ENCODE results near the gene P2RX3. TPM values are rescaled to one million over a fixed set of nuclear protein-coding genes. Genes with fewer than 3 reads are reported as not detected.

The P2RX3 gene
- total RNA-seq, 1 donor from 2014 or later = 2.0 TPM

DNA sequence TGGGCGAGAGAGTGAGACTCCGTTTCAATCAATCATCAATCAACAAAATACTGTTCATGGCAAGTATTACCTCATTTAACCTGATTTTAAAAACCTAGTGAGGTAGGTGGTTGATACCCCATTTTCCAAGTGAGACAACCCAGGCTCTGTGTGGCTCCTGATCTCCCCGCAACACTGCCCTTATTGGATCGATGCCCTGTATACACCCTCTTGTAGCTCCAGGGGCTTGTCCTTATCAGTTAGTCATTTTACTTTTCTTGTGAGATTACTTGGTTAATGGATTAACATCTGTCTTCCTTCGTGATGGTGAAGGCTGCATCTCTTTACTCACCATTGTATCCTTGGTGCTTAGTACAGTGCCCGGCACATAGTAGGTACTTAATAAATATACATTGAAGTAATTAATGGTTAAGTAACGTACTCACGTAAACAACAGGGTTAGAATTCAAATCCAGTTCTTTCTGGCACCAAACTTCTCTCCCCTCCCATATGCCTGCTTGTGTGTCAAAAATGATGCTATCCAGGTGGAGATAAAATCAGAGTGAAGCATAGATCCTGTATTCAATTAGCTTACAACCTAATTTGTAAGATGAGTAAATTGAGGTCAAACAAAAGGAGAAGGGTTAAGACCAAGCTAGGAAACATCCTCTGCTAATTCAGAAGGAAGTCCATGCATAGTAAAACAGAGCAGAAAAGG is 54.1 kb downstream of the P2RX3 start:
- no peak for DNase-seq (ENCODE audit: low spot score in 2 of 2, unreplicated experiment in 2 of 2)
- no peak for TF ChIP-seq CTCF (IDR thresholded peaks at IDR 0.05; ENCODE audit: unreplicated experiment)
- Mint-ChIP-seq H3K36me3 (no peaks in the 10 kb centered on the region), H3K27me3 (ENCODE audit: low read depth) (peaks cover 64% of the 10 kb centered on the region), H3K4me1 (no peaks in the 10 kb centered on the region), H3K27ac (no peak overlapping the region), H3K9me3 (no peaks in the 10 kb centered on the region), H3K4me3 (no peak overlapping the region)

DNA sequence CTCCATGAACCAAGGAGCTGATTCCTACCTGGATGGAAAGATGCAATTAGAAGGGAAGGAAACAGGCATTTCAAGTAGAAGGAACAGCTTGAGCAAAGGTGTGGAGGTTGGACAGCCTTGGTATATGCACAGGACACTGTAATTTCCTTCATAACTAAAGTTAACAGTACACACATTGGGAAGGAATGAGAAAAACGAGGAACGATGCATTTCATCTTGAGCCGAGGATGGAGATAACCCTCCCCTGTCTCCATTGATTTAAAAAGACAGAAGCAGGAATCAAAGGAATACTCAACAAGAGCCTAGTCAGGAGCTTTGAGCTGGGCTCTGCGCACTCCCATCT is 54.6 kb downstream of the P2RX3 start:
- Mint-ChIP-seq H3K27me3 (ENCODE audit: low read depth) (peaks cover 60% of the 10 kb centered on the region), H3K27ac (no peak overlapping the region), H3K9me3 (no peaks in the 10 kb centered on the region), H3K4me1 (no peaks in the 10 kb centered on the region), H3K4me3 (no peak overlapping the region), H3K36me3 (no peaks in the 10 kb centered on the region)
- no peak for TF ChIP-seq CTCF (IDR thresholded peaks at IDR 0.05; ENCODE audit: unreplicated experiment)
- no peak for DNase-seq (ENCODE audit: low spot score in 2 of 2, unreplicated experiment in 2 of 2)

DNA sequence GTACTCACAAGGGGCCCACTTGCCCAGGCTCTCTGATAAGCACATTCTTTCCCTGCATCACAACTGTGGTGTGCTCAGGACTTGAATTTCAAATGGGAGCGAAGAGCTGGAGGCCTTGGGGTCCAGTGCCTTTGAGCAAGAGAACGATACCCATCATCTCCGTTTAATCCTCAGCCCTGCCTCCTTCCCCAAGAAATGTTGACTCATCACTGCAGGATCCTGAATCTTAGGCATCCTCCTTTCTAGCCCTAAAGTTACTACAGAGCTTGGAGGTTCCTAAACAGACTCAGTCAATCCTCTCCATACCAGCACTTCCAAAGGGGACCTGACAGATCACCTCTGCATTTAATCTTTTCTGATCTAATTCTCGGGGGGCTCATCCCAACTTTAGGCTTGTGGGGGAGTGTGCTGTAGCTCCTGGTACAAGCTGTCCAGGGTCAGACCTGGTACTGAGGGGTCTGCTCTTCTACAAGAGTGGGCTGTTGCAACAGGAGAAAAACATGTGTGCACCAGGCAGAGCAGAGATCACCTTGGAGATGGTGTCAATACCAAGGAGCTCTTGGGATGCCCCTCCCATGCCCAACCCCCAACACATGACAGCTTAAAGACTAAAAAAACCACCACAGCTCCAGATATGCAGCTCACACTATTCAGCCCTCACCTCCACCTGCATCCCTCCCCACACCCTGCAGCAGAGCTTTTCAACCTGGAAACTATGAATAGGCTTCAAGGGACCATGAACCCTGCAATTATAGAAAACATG is 56.2 kb downstream of the P2RX3 start:
- Mint-ChIP-seq H3K27ac (no peak overlapping the region), H3K4me3 (no peak overlapping the region), H3K27me3 (ENCODE audit: low read depth) (peaks cover 47% of the 10 kb centered on the region), H3K4me1 (no peaks in the 10 kb centered on the region), H3K9me3 (no peaks in the 10 kb centered on the region), H3K36me3 (no peaks in the 10 kb centered on the region)
- DNase-seq (ENCODE audit: low spot score in 2 of 2, unreplicated experiment in 2 of 2) = no peak
- TF ChIP-seq CTCF (IDR thresholded peaks at IDR 0.05; ENCODE audit: unreplicated experiment) = no peak

DNA sequence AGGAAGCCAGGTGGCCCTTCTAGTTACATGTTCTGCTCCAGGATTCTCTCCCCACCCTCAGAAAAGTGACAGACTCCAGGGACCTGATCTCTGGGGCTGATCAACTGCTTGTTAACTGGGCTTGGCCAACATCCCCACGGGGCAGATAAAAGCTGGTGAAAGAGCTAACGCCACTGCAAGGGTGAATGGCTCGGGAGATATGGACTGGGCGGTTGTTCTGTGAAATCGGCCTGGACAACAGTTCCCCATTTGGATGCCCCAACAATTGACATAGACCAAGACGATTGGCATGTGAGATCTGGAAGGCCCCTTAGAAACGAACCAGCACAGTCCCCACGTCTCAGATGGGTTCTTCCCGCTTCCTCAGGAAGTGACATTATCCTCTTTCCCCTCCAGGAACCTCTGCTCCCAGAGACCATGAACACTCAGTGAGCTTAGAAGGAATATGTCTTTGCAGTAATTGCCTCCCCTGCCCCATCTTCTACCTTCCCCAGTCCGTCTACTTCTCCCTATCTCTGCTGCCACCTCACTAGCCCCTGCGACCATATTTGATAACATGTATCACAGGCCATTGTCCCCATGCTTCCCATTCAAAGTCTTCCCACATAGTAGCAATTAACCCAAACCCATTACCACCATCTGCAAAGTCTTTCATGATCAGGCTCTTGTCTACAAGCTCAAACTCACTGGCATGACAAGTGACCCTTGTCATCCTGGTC is 57.9 kb downstream of the P2RX3 start:
- Mint-ChIP-seq H3K27me3 (ENCODE audit: low read depth) (peaks cover 35% of the 10 kb centered on the region), H3K36me3 (no peaks in the 10 kb centered on the region), H3K9me3 (no peaks in the 10 kb centered on the region), H3K4me1 (no peaks in the 10 kb centered on the region), H3K4me3 (no peak overlapping the region), H3K27ac (no peak overlapping the region)
- no peak for DNase-seq (ENCODE audit: low spot score in 2 of 2, unreplicated experiment in 2 of 2)
- no peak for TF ChIP-seq CTCF (IDR thresholded peaks at IDR 0.05; ENCODE audit: unreplicated experiment)

DNA sequence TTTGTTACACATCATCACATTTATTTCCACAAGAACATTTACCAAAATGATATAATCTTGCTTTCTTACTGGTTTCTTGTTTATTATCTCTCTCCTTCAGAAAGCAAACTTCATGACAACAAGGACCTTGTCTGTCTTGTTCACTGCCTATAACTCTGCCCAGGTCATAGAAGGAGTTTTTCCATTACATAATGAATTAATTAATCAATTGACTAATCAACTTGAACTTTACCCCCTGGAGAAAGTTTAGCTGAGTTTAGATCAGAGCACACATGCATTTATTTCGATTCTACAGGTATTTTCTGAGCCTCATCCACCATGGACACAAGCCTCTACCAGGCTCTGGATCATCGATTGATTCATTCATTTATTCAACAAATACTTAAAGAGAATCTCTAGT is 58.6 kb downstream of the P2RX3 start:
- no peaks in the 10 kb centered on the region for H3K4me1 Mint-ChIP-seq
- peaks cover 34% of the 10 kb centered on the region for H3K27me3 Mint-ChIP-seq (ENCODE audit: low read depth)
- TF ChIP-seq CTCF (IDR thresholded peaks at IDR 0.05; ENCODE audit: unreplicated experiment) = no peak
- H3K4me3 Mint-ChIP-seq = no peak overlapping the region
- no peak for DNase-seq (ENCODE audit: low spot score in 2 of 2, unreplicated experiment in 2 of 2)
- H3K9me3 Mint-ChIP-seq = no peaks in the 10 kb centered on the region
- H3K27ac Mint-ChIP-seq = no peak overlapping the region
- H3K36me3 Mint-ChIP-seq = no peaks in the 10 kb centered on the region
